Renal pelvis (tissue), 4 donors: ENCODE data around the gene XXYLT1. TPM values are rescaled to one million over a fixed set of nuclear protein-coding genes. Genes with fewer than 3 reads are reported as not detected.
"Not testable (repeated sequence)": the region's sequence is repeated elsewhere in the genome, so short reads cannot be mapped to it uniquely, and the experiment has no call there.

Experiments
- DNase-seq: peaks from one replicate; pipeline ENCODE4 v3.0.0-alpha.2; 2013
- polyA plus RNA-seq, 3 donors: library from polyadenylated mRNA; unstranded; fragments of 120-200 nt; gene quantifications; one replicate each; pipeline ENCODE4 v1.2.1, GENCODE V29; 2013; ENCODE audit not compliant: insufficient read length in 3 of 3

XXYLT1 gene
- polyA plus RNA-seq, 3 donors, result 28.7 to 32.7 (median 29.6) TPM

- DNase-seq, result no peak
Measured at GRCh38 chr3:195066441-195066841, 204.5 kb downstream of the XXYLT1 start.

DNA sequence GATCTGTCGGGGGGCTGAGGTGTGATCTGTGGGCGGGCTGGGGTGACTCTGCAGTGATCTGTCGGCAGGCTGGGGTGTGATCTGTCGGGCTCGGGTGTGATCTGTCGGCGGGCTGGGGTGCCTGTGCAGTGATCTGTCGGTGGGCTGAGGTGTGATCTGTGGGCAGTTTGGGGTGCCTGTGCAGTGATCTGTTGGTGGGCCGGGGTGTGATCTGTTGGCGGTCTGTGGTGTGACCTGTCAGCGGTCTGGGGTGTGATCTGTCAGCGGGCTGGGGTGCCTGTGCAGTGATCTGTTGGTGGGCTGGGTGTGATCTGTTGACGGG lies 205.1 kb downstream of the XXYLT1 start:
- no peak for DNase-seq

DNA sequence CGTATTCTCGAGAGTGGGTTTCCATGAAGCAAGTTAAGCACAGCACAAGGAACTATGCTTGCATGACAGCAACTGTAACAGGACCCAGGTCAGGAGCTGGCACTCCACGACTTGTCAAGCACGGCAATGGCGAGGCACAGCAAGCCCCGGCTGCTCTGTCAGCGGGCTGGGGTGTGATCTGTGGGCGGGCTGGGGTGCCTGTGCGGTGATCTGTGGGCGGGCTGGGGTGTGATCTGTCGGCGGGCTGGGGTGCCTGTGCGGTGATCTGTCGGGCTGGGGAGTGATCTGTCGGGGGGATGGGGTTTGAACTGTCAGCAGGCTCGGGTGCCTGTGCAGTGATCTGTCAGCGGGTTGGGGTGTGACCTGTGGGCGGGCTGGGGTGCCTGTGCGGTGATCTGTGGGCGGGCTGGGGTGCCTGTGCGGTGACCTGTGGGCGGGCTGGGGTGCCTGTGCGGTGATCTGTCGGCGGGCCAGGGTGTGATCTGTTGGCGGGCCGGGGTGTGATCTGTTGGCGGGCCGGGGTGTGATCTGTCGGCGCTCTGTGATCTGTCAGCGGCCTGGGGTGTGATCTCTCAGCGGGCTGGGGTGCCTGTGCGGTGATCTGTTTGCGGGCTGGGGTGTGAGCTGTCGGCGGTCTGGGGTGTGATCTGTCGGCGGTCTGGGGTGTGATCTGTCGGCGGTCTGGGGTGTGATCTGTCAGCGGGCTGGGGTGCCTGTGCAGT lies 205.7 kb downstream of the XXYLT1 start:
- no peak for DNase-seq

- no peak for DNase-seq
Measured at GRCh38 chr3:195064300-195064931, 206.5 kb downstream of the XXYLT1 start.

- no peak for DNase-seq
Measured at GRCh38 chr3:195063581-195064193, 207.3 kb downstream of the XXYLT1 start.

DNA sequence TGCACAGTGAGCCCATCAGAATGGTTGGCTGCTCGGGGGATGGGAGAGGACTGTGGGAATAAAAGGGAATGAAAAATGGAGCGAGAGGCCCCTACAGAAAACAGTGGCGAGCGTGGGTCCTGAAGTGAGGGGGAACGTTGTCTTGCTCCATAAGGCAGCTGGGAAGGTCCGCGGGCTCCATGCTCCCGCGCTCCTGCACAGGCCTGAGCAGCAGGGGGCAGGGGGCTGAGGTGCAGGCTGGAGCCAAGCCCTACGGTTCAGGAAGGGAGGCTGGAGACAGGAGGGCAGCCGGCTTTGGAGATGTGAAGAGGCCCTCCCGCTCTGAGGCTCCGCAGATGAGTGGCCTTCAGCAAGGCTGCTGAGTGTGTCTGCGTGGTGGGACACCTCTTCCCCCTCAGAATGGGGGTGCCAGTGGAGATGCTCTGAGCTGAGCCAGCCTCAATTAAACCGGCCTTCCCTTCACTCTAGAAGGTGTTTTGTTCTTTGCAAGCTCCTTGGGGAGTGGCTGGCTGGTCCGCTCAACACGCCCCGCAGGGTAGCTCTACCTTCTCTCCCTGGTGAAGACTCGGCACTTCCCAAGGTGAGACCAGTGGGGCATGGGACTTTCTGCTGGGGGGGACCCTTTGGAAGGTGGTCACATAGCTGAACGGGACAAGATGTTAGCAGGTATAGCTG lies 208.0 kb downstream of the XXYLT1 start:
- DNase-seq, result no peak

DNA sequence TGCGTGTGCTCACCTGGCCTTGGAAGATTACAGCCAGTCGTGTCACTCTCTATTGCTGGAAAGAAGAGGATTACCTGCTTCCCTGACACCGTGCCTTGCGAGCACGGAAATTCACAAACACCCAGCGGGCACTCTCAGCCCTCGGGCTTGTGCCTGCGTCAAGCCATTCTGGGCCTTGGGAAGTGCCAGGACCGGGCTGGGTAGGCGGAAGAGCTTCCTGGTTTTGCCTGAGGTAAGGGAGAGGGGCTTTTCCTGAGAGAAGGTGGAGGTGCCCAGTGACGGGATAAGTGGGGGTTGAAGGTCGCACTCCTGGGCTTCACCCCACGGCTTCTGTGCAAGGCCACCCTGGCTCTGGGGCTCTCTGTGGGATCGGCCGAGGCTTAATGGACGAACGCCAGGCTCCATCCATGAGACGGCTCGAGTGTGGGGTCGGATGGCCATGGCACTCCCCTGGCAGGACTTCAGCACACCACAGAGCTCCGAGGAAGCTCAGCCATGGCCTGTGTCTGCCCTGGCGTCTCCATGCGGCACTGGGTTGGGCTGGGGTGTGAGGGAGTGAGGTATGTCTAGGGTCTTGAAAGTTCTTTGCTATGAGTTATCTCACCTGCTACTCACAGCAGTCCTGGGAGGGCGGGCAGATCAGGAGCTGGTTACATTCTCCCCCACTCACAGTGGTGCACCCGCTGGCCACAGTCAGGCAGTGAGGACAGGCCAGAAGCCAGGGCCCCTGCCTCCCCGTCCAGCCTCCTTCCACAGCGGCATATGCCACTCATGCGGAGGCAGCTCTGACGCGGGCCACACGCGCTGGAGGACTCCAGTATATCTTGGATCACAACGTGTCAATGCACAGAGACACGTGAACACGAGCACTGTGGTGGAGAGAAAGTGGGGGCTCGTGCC lies 209.0 kb downstream of the XXYLT1 start:
- no peak for DNase-seq

GRCh38 chr3:195060531-195061291 lies 210.2 kb downstream of the XXYLT1 start:
- no peak for DNase-seq

GRCh38 chr3:195060217-195060481 lies 210.8 kb downstream of the XXYLT1 start:
- no peak for DNase-seq

DNA sequence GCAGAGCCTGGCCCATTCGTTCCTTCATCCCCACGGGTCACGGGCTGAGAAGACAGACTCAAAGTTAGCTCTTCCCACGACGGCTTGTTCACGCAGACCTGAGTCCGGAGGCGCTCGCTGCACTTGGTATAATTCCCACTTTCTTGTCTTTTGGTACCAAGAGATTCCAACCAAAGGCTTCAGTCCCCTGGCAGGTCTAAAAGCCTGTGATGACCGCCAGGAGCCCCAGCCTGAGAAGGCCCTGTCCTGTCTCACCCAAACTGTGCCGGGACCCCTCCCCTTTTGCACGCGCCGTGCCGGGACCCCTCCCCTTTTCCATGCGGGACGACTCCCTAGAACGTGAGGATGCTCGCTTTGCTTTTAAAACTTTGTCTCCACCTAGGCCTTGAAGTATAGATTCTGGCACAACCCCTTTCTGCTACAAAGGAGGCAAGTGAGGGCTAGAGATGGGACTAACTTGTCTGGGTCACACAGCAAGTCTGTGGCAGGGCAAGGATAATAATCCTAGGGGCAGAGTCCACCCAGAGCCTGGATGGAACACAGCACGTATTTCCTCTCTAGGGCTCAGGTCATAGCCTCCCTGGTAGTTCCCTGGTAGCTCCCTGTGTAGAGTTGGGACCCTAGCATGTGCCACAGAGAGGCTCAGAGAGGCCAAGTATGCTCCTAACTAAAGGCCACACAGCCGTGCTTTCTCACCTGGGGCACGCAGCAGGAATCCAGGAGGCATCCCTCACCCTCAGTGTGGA lies 211.3 kb downstream of the XXYLT1 start:
- DNase-seq, result no peak

DNA sequence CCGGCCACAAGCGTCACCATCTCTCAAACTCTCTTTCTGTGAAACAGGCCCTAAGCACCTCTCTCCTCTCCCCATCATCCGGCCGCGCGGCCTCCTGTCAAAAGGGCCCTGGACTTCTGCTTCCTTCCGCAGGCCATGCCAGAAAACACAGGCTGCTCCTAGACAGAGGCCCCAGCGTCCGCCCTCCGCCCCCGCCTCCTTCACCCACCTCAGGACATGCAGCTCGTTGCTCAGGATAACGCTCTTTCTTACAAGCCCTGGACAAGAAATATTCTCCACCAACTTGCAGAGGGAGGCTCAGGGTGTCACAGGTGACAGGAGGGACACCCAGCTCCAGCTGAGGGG lies 212.0 kb downstream of the XXYLT1 start:
- no peak for DNase-seq

DNA sequence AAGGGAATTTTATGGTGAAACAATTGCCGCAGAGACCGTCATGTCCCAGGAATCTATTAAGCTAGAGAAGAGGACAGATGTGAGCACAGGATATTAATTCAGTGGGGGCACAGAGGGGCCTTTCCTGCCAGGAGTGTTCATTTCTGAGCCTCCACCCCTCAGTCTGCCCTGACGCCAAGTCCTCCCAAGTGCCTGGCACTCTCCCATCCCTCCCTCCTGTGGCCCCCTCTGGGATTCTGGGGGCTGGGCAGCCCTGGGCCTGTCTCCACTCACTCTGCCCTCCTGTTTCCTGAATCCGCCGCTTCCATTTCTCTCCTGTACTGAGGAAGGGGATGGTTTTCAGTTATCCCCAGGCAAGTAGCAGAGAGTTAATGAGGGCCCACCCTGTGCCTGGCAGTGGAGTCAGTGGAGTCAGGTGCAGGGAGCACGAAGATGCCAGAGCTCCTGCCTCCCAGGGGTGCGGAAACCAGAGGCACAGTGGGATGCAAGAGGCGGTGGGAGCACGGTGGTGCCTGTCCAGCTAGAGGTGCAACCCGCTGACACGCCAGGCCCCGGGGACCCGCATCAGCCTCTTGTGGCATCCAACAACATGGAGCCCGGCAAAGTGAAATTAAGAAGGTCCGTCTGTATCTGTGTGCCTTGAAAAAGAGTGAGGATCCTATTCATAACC lies 212.5 kb downstream of the XXYLT1 start:
- DNase-seq, result no peak

DNA sequence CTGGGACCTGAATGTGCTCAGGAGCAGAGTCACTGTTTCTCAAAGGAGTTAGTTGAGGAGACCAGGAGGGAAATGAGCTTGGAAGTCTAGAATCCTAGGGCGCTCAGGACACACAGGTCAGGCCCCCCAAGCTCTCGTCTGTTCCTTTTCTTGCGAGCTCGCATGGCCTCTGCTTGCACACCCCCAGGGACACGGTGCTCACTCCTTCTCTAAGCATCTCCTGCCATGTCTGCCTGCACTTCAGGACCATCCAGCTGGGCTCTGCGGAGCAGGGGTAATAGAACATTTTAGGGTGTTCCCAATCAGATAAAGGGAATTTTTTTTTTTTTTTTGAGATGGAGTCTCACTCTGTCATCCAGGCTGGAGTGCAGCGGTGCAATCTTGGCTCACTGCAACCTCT lies 213.2 kb downstream of the XXYLT1 start:
- no peak for DNase-seq

- no peak for DNase-seq
Measured at GRCh38 chr3:195056506-195056905, 214.5 kb downstream of the XXYLT1 start.

- no peak for DNase-seq
Measured at GRCh38 chr3:195054311-195054710, 216.6 kb downstream of the XXYLT1 start.

DNA sequence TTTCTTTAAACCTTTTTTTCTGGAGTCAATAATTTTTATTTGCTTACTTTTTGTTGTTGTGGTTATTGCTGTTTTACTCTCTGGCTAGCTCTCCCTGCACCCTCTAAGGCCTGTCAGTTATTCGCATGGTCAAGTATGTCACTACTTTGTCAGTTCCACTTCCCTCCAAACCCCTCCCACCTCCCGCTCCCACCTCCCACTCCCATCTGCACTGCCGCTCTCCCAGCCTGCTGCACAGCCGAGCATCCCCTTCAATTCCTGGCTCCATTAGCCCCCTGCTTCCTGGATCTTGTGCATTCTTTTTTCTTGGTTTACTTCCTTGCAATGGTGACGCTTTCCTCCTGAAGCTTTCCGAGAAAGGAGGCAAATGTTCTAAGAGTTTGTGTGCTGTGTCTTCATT lies 218.0 kb downstream of the XXYLT1 start:
- no peak for DNase-seq

DNA sequence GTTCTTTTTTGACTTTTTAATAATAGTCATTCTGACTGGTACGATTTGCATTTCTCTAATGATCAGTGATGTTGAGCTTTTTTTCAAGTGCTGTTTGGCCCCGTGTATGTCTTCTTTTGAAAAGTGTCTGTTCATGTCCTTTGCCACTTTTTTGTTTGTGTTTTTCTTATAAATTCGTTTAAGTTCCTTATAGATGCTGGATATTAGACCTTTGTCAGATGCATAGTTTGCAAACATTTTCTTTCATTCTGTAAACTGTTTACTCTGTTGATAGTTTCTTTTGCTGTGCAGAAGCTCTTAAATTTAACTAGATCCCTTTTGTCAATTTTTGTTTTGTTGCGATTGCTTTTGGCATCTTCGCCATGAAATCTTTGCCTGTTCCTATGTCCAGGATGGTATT lies 220.7 kb downstream of the XXYLT1 start:
- not testable (repeated sequence) for DNase-seq

GRCh38 chr3:195048059-195048905 lies 222.7 kb downstream of the XXYLT1 start:
- DNase-seq, result no peak

GRCh38 chr3:195047536-195047935 lies 223.4 kb downstream of the XXYLT1 start:
- no peak for DNase-seq
